ENCODE measurements around the gene KSR2. TPM values are rescaled to one million over a fixed set of nuclear protein-coding genes. Genes with fewer than 3 reads are reported as not detected.

KSR2 gene
- total RNA-seq, 1 donor, result under 0.01 TPM

GRCh38 chr12:117582135-117582784, 386.5 kb downstream of the KSR2 start:
- H3K4me3 ChIP-seq (ENCODE audit: low read depth, low read length), result no peak overlapping the region
- no peak for DNase-seq (ENCODE audit: low read depth)
- no peak for TF ChIP-seq CTCF (IDR thresholded peaks at IDR 0.05; ENCODE audit: insufficient read depth, low read length)

GRCh38 chr12:117580718-117581062, 388.1 kb downstream of the KSR2 start:
- no peak overlapping the region for H3K4me3 ChIP-seq (ENCODE audit: low read depth, low read length)
- DNase-seq (ENCODE audit: low read depth), result no peak
- no peak for TF ChIP-seq CTCF (IDR thresholded peaks at IDR 0.05; ENCODE audit: insufficient read depth, low read length)

GRCh38 chr12:117580015-117580717, 388.6 kb downstream of the KSR2 start:
- no peak for DNase-seq (ENCODE audit: low read depth)
- H3K4me3 ChIP-seq (ENCODE audit: low read depth, low read length), result no peak overlapping the region
- TF ChIP-seq CTCF (IDR thresholded peaks at IDR 0.05; ENCODE audit: insufficient read depth, low read length), result no peak

- DNase-seq (ENCODE audit: low read depth), result no peak
- H3K4me3 ChIP-seq (ENCODE audit: low read depth, low read length), result no peak overlapping the region
- no peak for TF ChIP-seq CTCF (IDR thresholded peaks at IDR 0.05; ENCODE audit: insufficient read depth, low read length)
Measured at GRCh38 chr12:117577122-117577657, 391.6 kb downstream of the KSR2 start.

- TF ChIP-seq CTCF (IDR thresholded peaks at IDR 0.05; ENCODE audit: insufficient read depth, low read length), result no peak
- no peak overlapping the region for H3K4me3 ChIP-seq (ENCODE audit: low read depth, low read length)
- no peak for DNase-seq (ENCODE audit: low read depth)
Measured at GRCh38 chr12:117576053-117576452, 392.7 kb downstream of the KSR2 start.

GRCh38 chr12:117574655-117575054, 394.1 kb downstream of the KSR2 start:
- H3K4me3 ChIP-seq (ENCODE audit: low read depth, low read length), result no peak overlapping the region
- TF ChIP-seq CTCF (IDR thresholded peaks at IDR 0.05; ENCODE audit: insufficient read depth, low read length), result no peak
- no peak for DNase-seq (ENCODE audit: low read depth)
